HCT116 (cell line): ENCODE data around the gene MIA3. TPM values are rescaled to one million over a fixed set of nuclear protein-coding genes. Genes with fewer than 3 reads are reported as not detected.

Experiments
- ATAC-seq: fragments of 200-7000 bp; cut with Tn5 transposase; 2 replicates; pipeline ENCODE4 v1.9.1; 2020; ENCODE audit warnings: mild to moderate bottlenecking, moderate library complexity
- BruUV-seq: library from RNA; stranded (reverse); fragments of 400-500 nt; replicated peaks from 2 replicates; lab custom pipeline; 2021; lab: Mats Ljungman, UMichigan
- CTCF ChIA-PET: fragments of 300-600 bp; sonication (Branson Sonifier 250); formaldehyde crosslinking; loops from one replicate; lab custom pipeline; 2021; ENCODE audit warnings: antibody characterized with exemption; lab: Charles Lee
- POLR2A ChIA-PET: fragments of 300-600, 350-600 bp; sonication (Branson Sonifier 250); formaldehyde crosslinking; loops from one replicate; lab custom pipeline; 2021; ENCODE audit warnings: antibody characterized with exemption; lab: Charles Lee
- RAD21 ChIA-PET, 2 experiments: fragments of 300-600 bp; sonication (Branson Sonifier 250); formaldehyde crosslinking; loops; one replicate each; lab custom pipeline; 2023; ENCODE audit warnings: low total read pairs in 2 of 2; ENCODE audit not compliant: uncharacterized antibody in 2 of 2, unreplicated experiment in 2 of 2, low non-redundant PET in 1 of 2; lab: Charles Lee
- DNase-seq: peaks from one replicate; pipeline ENCODE4 v3.0.0-alpha.2; 2010; ENCODE audit warnings: low read depth, low spot score
- H2AFZ ChIP-seq: fragments of 200-600 bp; shearing (Covaris generic), sonication (generic); 2 replicates; pipeline ENCODE4 v1.6.1; 2017; ENCODE audit warnings: low read depth, mixed run types, mixed read lengths, antibody characterized with exemption, low read length; ENCODE audit not compliant: poor library complexity, severe bottlenecking
- H3K27ac ChIP-seq: 2 replicates; pipeline ENCODE4 v1.5.1; 2012; ENCODE audit warnings: low read depth, low read length
- H3K27me3 ChIP-seq: fragments of 200-600 bp; sonication (generic); 2 replicates; pipeline ENCODE4 v1.6.1; 2016; ENCODE audit warnings: mixed run types, low read length, mixed read lengths; ENCODE audit not compliant: insufficient read depth
- H3K36me3 ChIP-seq, 2 experiments: fragments of 200-500 bp in 1 of 2; fragments of 200-600 bp in 1 of 2; sonication (Bioruptor generic) in 1 of 2; sonication (generic) in 1 of 2; 2 replicates each; pipeline versions ENCODE4 v1.5.1 to v1.6.1; 2014 to 2016; ENCODE audit warnings: low read length in 2 of 2, inconsistent platforms in 1 of 2, mixed read lengths in 1 of 2, mixed run types in 1 of 2; ENCODE audit not compliant: insufficient read depth in 2 of 2, control insufficient read depth in 1 of 2
- H3K4me1 ChIP-seq, 2 experiments: fragments of 200-600 bp in 1 of 2; sonication (generic) in 1 of 2; 2 replicates each; pipeline versions ENCODE4 v1.5.1 to v1.6.1; 2012 to 2017; ENCODE audit warnings: low read length in 2 of 2, inconsistent platforms in 1 of 2, mild to moderate bottlenecking in 1 of 2, mixed read lengths in 1 of 2, mixed run types in 1 of 2, moderate library complexity in 1 of 2; ENCODE audit not compliant: insufficient read depth in 2 of 2, control insufficient read depth in 1 of 2
- H3K4me2 ChIP-seq: fragments of 200-600 bp; sonication (generic); 2 replicates; pipeline ENCODE4 v1.6.1; 2017; ENCODE audit warnings: mixed run types, low read length, mixed read lengths
- H3K4me3 ChIP-seq, 2 experiments: fragments of 200-600 bp in 1 of 2; sonication (generic) in 1 of 2; replicated peaks in 1 of 2; 2 replicates each; pipeline ENCODE4 v1.5.1; 2011 to 2016; ENCODE audit warnings: low read length in 2 of 2, control low read depth in 1 of 2, low read depth in 1 of 2, mild to moderate bottlenecking in 1 of 2, mixed read lengths in 1 of 2, mixed run types in 1 of 2
- H3K79me2 ChIP-seq: fragments of 200-600 bp; sonication (generic); 2 replicates; pipeline ENCODE4 v1.6.1; 2017; ENCODE audit warnings: mild to moderate bottlenecking, mixed run types, low read length, moderate library complexity, mixed read lengths; ENCODE audit not compliant: insufficient read depth
- H3K9ac ChIP-seq: fragments of 200-600 bp; sonication (generic); 2 replicates; pipeline ENCODE4 v1.6.1; 2016; ENCODE audit warnings: low read length, mixed read lengths
- H3K9me2 ChIP-seq: fragments of 200-600 bp; sonication (generic), shearing (Covaris generic); 2 replicates; pipeline ENCODE4 v1.6.1; 2017; ENCODE audit warnings: mixed run types, mild to moderate bottlenecking, moderate library complexity; ENCODE audit not compliant: insufficient read depth
- H3K9me3 ChIP-seq, 2 experiments: fragments of 200-500 bp in 1 of 2; fragments of 200-600 bp in 1 of 2; sonication (Bioruptor generic) in 1 of 2; sonication (generic) in 1 of 2; 2 replicates each; pipeline ENCODE4 v1.6.1; 2014 to 2017; ENCODE audit warnings: low read length in 2 of 2, mixed read lengths in 2 of 2, inconsistent platforms in 1 of 2, low read depth in 1 of 2, mild to moderate bottlenecking in 1 of 2, mixed run types in 1 of 2, moderate library complexity in 1 of 2; ENCODE audit not compliant: control insufficient read depth in 1 of 2, insufficient read depth in 1 of 2
- H4K20me1 ChIP-seq: fragments of 200-600 bp; sonication (generic), shearing (Covaris generic); 2 replicates; pipeline ENCODE4 v1.6.1; 2017; ENCODE audit warnings: mixed run types, mild to moderate bottlenecking, moderate library complexity; ENCODE audit not compliant: insufficient read depth
- EGR1 ChIP-seq: IDR thresholded peaks from 2 replicates; pipeline ENCODE4 v1.6.1; 2012; ENCODE audit warnings: low read depth
- ELF1 ChIP-seq: IDR thresholded peaks from 2 replicates; pipeline ENCODE4 v1.6.1; 2012; ENCODE audit warnings: low read depth, borderline replicate concordance
- EZH2phosphoT487 ChIP-seq: fragments of 200-600 bp; IDR thresholded peaks from 2 replicates; pipeline ENCODE4 v1.6.1; 2018; ENCODE audit warnings: antibody characterized with exemption, borderline replicate concordance
- FOSL1 ChIP-seq: IDR thresholded peaks from 2 replicates; pipeline ENCODE4 v1.6.1; 2012; ENCODE audit warnings: low read depth
- JUND ChIP-seq: IDR thresholded peaks from 2 replicates; pipeline ENCODE4 v1.6.1; 2012
- POLR2AphosphoS5 ChIP-seq: IDR thresholded peaks from 2 replicates; pipeline ENCODE4 v1.6.1; 2011; ENCODE audit warnings: mild to moderate bottlenecking, low read depth, low read length, moderate library complexity
- RAD21 ChIP-seq: IDR thresholded peaks from 2 replicates; pipeline ENCODE4 v1.6.1; 2012; ENCODE audit warnings: low read depth, mild to moderate bottlenecking
- SIN3A ChIP-seq: IDR thresholded peaks from 2 replicates; pipeline ENCODE4 v1.6.1; 2012; ENCODE audit warnings: low read depth
- SP1 ChIP-seq: IDR thresholded peaks from 2 replicates; pipeline ENCODE4 v1.6.1; 2012; ENCODE audit warnings: low read depth
- SRF ChIP-seq: IDR thresholded peaks from 2 replicates; pipeline ENCODE4 v1.6.1; 2012; ENCODE audit warnings: low read depth
- YY1 ChIP-seq: IDR thresholded peaks from 2 replicates; pipeline ENCODE4 v1.6.1; 2011; ENCODE audit warnings: low read length, low read depth, moderate library complexity, mild to moderate bottlenecking; ENCODE audit not compliant: insufficient replicate concordance; ENCODE audit errors: extremely low read depth
- ZFX ChIP-seq: fragments of 450-650 bp; IDR thresholded peaks from 2 replicates; pipeline ENCODE4 v1.6.1; 2017
- ZNF274 ChIP-seq: fragments of 200-500 bp; sonication (Bioruptor generic); IDR thresholded peaks from 2 replicates; pipeline ENCODE4 v1.6.1; 2014; ENCODE audit warnings: mild to moderate bottlenecking, low read depth, low read length, inconsistent platforms
- intact Hi-C: fragments of 100-400 bp; cut with micrococcal nuclease; formaldehyde crosslinking; loops from 2 replicates; pipeline ENCODE4 v1.10.0; 2022
- total RNA-seq: library from RNA; stranded (reverse); gene quantifications from one replicate; pipeline ENCODE4 v1.2.1, GENCODE V29; 2021; ENCODE audit not compliant: unreplicated experiment
- TF ChIP-seq, protein P1 (sequence below): IDR thresholded peaks from 2 replicates; pipeline ENCODE4 v1.6.1; 2012
- TF ChIP-seq, protein P2 (sequence below): IDR thresholded peaks from 2 replicates; pipeline ENCODE4 v1.6.1; 2012
- TF ChIP-seq, protein P3 (sequence below), 3 experiments: fragments of 200-600 bp in 1 of 3; sonication (generic) in 1 of 3; IDR thresholded peaks in 2 of 3; conservative IDR thresholded peaks in 1 of 3; 2 replicates each; pipeline ENCODE4 v1.5.1; 2012 to 2017; ENCODE audit warnings: low read depth in 2 of 3, low read length in 2 of 3, antibody characterized with exemption in 1 of 3, borderline replicate concordance in 1 of 3, control low read depth in 1 of 3, mild to moderate bottlenecking in 1 of 3, mixed read lengths in 1 of 3, mixed run types in 1 of 3, moderate library complexity in 1 of 3; ENCODE audit not compliant: insufficient read depth in 1 of 3

The MIA3 gene
- total RNA-seq, 1 experiment from 2014 or later = 62.7 TPM

DNA sequence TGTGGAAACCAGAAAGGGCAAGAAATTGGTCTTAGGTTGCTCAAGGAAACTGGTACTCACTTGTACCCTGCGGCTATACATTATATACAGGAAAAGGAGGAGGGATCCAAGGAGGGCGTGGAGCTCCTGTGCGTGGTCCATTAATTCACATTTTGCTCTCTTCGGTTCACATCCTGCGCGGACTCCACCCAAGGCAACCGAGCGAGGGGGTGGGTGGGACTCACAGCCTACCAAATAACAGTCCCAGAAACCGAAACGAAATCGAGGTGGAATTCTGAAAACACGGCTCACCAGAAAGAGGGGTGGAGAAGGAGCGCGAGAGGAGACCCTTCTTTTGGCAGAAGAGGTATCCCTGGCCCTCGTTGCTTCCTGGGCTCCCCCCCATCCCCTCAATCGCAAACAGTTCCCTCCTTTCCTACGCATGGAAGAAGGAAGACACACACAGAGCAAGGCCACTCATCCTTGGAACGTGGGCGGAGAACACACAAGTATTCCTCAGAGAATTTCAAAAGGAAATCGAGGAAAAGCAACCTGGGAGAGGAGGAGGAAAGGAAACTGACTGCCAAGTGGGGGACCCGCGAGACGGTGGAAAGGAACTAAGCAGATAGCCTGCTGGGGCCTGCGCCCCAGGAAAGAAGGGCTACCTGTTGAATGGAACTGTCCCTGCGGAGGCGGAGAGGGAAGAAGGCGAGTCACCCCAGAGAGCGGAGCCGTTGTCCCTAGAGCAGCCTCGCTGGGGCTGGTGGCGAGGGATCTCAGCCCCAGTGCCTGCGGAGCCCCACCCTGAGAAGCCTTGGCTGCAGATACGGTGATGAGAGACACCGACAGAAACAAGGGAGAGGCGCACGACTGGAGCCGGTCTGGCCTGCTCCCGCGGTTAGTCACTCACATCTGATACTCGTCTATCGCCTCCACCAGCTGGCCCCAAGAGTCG, 93.7 kb downstream of the MIA3 start:
- TF ChIP-seq SP1 (0 out of 2 replicates have a peak, but pooled peaks have one; percentile 4), ZNF274 (no peak), POLR2AphosphoS5 (peak; percentile 46), SRF (no peak), SIN3A (peak; percentile 21), FOSL1 (no peak), EZH2phosphoT487 (no peak), RAD21 (no peak), JUND (no peak), YY1 (no peak), ZFX (peak; percentile 62), ELF1 (no peak), EGR1 (peak; percentile 86)
- TF ChIP-seq, protein P1, sequence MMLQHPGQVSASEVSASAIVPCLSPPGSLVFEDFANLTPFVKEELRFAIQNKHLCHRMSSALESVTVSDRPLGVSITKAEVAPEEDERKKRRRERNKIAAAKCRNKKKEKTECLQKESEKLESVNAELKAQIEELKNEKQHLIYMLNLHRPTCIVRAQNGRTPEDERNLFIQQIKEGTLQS = no peak
- TF ChIP-seq, protein P2, sequence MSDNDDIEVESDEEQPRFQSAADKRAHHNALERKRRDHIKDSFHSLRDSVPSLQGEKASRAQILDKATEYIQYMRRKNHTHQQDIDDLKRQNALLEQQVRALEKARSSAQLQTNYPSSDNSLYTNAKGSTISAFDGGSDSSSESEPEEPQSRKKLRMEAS = peak; percentile 37; the same call in 1 of the 2 replicates
- TF ChIP-seq, protein P3, sequence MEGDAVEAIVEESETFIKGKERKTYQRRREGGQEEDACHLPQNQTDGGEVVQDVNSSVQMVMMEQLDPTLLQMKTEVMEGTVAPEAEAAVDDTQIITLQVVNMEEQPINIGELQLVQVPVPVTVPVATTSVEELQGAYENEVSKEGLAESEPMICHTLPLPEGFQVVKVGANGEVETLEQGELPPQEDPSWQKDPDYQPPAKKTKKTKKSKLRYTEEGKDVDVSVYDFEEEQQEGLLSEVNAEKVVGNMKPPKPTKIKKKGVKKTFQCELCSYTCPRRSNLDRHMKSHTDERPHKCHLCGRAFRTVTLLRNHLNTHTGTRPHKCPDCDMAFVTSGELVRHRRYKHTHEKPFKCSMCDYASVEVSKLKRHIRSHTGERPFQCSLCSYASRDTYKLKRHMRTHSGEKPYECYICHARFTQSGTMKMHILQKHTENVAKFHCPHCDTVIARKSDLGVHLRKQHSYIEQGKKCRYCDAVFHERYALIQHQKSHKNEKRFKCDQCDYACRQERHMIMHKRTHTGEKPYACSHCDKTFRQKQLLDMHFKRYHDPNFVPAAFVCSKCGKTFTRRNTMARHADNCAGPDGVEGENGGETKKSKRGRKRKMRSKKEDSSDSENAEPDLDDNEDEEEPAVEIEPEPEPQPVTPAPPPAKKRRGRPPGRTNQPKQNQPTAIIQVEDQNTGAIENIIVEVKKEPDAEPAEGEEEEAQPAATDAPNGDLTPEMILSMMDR (IDR thresholded peaks at IDR 0.05 in 2 of 3, conservative IDR thresholded peaks at IDR 0.05 in 1 of 3; ENCODE audit: borderline replicate concordance in 1 of 3, insufficient read depth in 1 of 3, low read depth in 2 of 3, low read length in 2 of 3) = no peak
- peaks cover 0 to 12% of the 10 kb centered on the region in 2 experiments; a peak in 2 of 4 replicates for H3K4me1 ChIP-seq
- H3K9me3 ChIP-seq = no peaks in the 10 kb centered on the region
- ChIA-PET CTCF (no interaction called here), POLR2A (no interaction called here), RAD21 (no interaction called here)
- no peaks in the 10 kb centered on the region for H4K20me1 ChIP-seq
- TSS peak; percentile 66 for BruUV-seq
- H3K79me2 ChIP-seq = peaks cover 66% of the 10 kb centered on the region
- no peaks in the 10 kb centered on the region for H3K27me3 ChIP-seq
- 0 out of 4 replicates have a peak, but pooled peaks cover 0 to 2% of the 10 kb centered on the region in 2 experiments for H3K36me3 ChIP-seq
- intact Hi-C loops = loop anchor here (1.0 to 5.0 kb wide), 2 partner anchors 69 to 246 kb away; no protein-coding TSS in a partner anchor
- H2AFZ ChIP-seq = no peak overlapping the region
- H3K9ac ChIP-seq = peak overlapping the region; percentile 75
- ATAC-seq = peak; percentile 49
- DNase-seq = peak; percentile 37
- peak overlapping the region; percentile 91 for H3K27ac ChIP-seq
- no peaks in the 10 kb centered on the region for H3K9me2 ChIP-seq
- H3K4me2 ChIP-seq = peak overlapping the region; percentile 79
- H3K4me3 ChIP-seq = peak overlapping the region; percentile 73 to 96
